Calu3 (cell line): ENCODE results near the gene SYT12. TPM values are rescaled to one million over a fixed set of nuclear protein-coding genes. Genes with fewer than 3 reads are reported as not detected.
A peak's percentile ranks its signal among the peaks of the same experiment; 100 is the strongest.

Source experiments
- BruUV-seq: library from RNA; stranded (reverse); fragments of 400-500 nt; replicated peaks from 2 replicates; lab custom pipeline; 2021; lab: Mats Ljungman, UMichigan
- CTCF ChIA-PET: fragments of 300-600 bp; sonication (Branson Sonifier 250); formaldehyde crosslinking; loops from one replicate; lab custom pipeline; 2022; ENCODE audit warnings: antibody characterized with exemption; lab: Charles Lee
- DNase-seq: peaks from one replicate; pipeline ENCODE4 v3.0.0; 2022
- H3K27ac Mint-ChIP-seq: one replicate; pipeline ENCODE4 v1.8.0; 2022; ENCODE audit warnings: mixed read lengths; ENCODE audit not compliant: unreplicated experiment
- H3K27me3 Mint-ChIP-seq: one replicate; pipeline ENCODE4 v1.8.0; 2022; ENCODE audit warnings: mixed read lengths; ENCODE audit not compliant: unreplicated experiment
- H3K36me3 Mint-ChIP-seq: one replicate; pipeline ENCODE4 v1.8.0; 2022; ENCODE audit warnings: mild to moderate bottlenecking, moderate library complexity, mixed read lengths; ENCODE audit not compliant: insufficient read depth, unreplicated experiment
- H3K4me1 Mint-ChIP-seq: one replicate; pipeline ENCODE4 v1.8.0; 2022; ENCODE audit warnings: mild to moderate bottlenecking, low read depth, mixed read lengths; ENCODE audit not compliant: unreplicated experiment
- H3K4me3 Mint-ChIP-seq: one replicate; pipeline ENCODE4 v1.8.0; 2022; ENCODE audit warnings: mild to moderate bottlenecking, low read depth, moderate library complexity, mixed read lengths; ENCODE audit not compliant: unreplicated experiment
- H3K9me3 Mint-ChIP-seq: one replicate; pipeline ENCODE4 v1.8.0; 2022; ENCODE audit warnings: low read depth, mixed read lengths; ENCODE audit not compliant: unreplicated experiment
- intact Hi-C: fragments of 100-400 bp; cut with micrococcal nuclease; formaldehyde crosslinking; loops from one replicate; pipeline ENCODE4 v1.10.0; 2022; ENCODE audit not compliant: unreplicated experiment
- total RNA-seq: library from RNA; stranded (reverse); gene quantifications from 2 replicates; pipeline ENCODE4 v1.2.3, GENCODE V29; 2022
- TF ChIP-seq, protein P1 (sequence below): fragments of 200-600 bp; IDR thresholded peaks from one replicate; pipeline ENCODE4 v1.8.0; 2022; ENCODE audit warnings: antibody characterized with exemption; ENCODE audit not compliant: unreplicated experiment

Gene SYT12
- total RNA-seq, 1 experiment from 2014 or later: 6.4 TPM

DNA sequence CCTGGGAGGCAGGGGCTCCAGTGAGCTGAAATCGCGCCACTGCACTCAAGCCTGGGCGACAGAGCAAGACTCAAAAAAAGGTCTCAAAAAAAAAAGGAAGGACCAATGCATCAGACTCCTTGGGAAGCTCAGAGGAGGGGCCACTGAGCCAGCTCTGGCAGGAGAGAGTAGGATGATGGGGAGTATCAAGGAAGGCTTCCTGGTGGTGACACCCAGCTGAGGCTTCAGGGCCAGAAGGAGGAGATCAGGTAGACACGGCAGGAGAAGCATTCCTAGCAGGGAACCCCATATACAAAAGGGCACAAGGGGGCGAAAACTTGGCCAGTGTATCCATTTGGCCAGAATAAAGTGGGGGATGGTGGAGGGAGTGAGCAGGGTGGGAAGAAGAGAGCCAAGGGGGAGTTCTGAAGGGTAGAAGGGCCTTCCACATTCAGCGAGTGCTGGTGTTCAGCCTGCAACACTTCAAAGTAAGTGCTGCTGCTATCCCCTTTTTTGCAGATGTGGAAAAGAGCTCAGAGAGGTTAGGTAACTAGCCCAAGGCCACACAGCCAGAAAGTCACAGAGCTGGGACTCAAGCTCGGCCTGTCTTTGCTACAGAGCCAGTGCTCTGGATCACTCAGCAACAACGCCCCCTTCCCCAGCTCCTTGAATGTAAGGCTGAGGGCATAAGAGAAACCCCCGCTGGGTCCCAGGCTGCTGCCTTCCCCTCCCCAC, 28.4 kb downstream of the SYT12 start:
- TF ChIP-seq, protein P1, sequence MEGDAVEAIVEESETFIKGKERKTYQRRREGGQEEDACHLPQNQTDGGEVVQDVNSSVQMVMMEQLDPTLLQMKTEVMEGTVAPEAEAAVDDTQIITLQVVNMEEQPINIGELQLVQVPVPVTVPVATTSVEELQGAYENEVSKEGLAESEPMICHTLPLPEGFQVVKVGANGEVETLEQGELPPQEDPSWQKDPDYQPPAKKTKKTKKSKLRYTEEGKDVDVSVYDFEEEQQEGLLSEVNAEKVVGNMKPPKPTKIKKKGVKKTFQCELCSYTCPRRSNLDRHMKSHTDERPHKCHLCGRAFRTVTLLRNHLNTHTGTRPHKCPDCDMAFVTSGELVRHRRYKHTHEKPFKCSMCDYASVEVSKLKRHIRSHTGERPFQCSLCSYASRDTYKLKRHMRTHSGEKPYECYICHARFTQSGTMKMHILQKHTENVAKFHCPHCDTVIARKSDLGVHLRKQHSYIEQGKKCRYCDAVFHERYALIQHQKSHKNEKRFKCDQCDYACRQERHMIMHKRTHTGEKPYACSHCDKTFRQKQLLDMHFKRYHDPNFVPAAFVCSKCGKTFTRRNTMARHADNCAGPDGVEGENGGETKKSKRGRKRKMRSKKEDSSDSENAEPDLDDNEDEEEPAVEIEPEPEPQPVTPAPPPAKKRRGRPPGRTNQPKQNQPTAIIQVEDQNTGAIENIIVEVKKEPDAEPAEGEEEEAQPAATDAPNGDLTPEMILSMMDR: no peak
- Mint-ChIP-seq H3K27ac (peak overlapping the region; percentile 26), H3K4me3 (no peak overlapping the region), H3K36me3 (peaks cover 31% of the 10 kb centered on the region), H3K4me1 (peaks cover 32% of the 10 kb centered on the region), H3K9me3 (no peaks in the 10 kb centered on the region), H3K27me3 (no peaks in the 10 kb centered on the region)
- no TSS peak for BruUV-seq
- no peak for DNase-seq
- CTCF ChIA-PET: interaction anchor here (1.2 kb wide), 1 partner anchor 26 kb away, joined by 3 read pairs; no protein-coding TSS in a partner anchor
- intact Hi-C loops: no loop called here

DNA sequence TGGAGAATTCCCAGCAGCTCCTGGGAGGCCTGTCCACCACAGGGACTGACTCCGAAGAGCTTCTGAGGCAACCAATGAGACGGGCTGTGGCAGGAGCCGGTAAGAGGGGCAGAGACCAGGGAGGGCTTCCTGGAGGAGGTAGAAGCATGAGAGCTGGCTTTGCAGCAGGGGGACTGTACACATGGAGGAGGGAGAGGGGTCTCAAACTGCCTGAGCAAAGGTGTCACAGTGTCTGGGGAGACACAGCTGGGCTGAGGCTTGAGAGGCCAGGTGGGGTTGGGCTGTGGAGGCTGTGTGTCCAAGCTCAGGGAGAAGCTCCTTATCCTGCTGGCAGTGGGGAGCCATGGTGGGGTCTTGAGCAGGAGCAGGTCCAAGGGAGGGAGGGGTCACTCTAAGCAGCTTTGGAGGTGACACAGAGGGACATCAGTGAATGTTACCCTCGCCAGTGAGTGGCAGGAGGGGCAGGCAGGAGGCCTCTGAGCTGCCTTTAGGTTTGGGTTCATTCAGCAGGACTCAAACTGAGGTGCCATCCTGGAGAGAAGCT, 29.1 kb downstream of the SYT12 start:
- Mint-ChIP-seq H3K27me3 (no peaks in the 10 kb centered on the region), H3K36me3 (peaks cover 38% of the 10 kb centered on the region), H3K27ac (no peak overlapping the region), H3K4me1 (peaks cover 35% of the 10 kb centered on the region), H3K9me3 (no peaks in the 10 kb centered on the region), H3K4me3 (no peak overlapping the region)
- intact Hi-C loops: no loop called here
- DNase-seq: no peak
- BruUV-seq: no TSS peak
- CTCF ChIA-PET: interaction anchor here (0.8 to 1.2 kb wide), 2 partner anchors 19 to 27 kb away, joined by 3 to 4 read pairs; no protein-coding TSS in a partner anchor
- TF ChIP-seq, protein P1: no peak

DNA sequence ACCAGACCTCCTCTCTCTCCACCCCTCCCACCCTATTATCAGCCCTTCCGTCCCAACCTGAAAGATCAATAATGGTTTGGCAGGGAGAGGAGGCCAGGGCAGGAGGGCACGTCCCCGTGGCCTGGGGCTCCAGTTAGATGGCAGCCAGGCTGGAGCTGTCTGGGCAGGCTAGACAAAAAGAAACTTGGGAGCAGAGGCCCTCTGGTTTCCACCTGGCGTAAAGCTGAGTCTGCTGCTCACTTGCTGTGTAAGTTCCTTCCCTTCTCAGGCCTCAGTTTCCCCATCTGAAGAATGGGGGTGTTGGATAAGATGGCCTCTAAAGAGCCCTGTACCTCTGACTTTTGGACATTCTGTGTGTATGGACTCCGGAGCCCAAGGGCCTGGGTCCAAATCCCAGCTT, 30.0 kb downstream of the SYT12 start:
- intact Hi-C loops: no loop called here

DNA sequence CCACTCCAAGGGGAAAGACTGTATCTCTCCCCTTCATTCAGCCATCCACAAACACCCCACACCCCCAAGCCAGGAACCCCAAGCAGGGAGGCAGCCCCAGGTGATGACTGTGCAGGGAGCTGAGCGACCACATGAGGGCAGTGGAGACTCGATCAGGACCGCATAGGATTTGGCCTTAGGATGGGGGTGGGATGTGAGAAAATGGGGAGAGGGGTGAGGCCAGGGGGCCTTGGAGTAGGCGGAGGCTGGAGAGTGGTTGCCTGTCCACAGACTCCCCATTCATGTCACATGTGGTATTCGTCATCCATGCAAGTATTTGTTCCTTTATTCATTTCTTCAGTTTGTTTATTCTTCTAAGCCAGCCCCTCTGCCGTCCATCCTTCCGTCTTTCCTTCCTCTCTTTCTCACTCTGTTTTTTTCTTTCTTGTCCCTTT, 31.0 kb downstream of the SYT12 start:
- peak; percentile 77 for DNase-seq
- Mint-ChIP-seq H3K27me3 (no peaks in the 10 kb centered on the region), H3K36me3 (peaks cover 45% of the 10 kb centered on the region), H3K27ac (peak overlapping the region; percentile 80), H3K4me1 (peaks cover 35% of the 10 kb centered on the region), H3K9me3 (no peaks in the 10 kb centered on the region), H3K4me3 (peak overlapping the region; percentile 0)
- TF ChIP-seq, protein P1: peak; percentile 79
- CTCF ChIA-PET: interaction anchor here (0.6 to 2.7 kb wide), 13 partner anchors 9 to 329 kb away, joined by 3 to 11 read pairs (median 5); partner anchors contain the start of genes KDM2A and SYT12
- intact Hi-C loops: no loop called here
- no TSS peak for BruUV-seq

More for the DNA sequence above, 30.0 kb downstream of the SYT12 start:
- Mint-ChIP-seq H3K4me1 (peaks cover 35% of the 10 kb centered on the region), H3K4me3 (no peak overlapping the region), H3K27me3 (no peaks in the 10 kb centered on the region), H3K9me3 (no peaks in the 10 kb centered on the region), H3K36me3 (peaks cover 44% of the 10 kb centered on the region), H3K27ac (peak overlapping the region; percentile 80)
- CTCF ChIA-PET: interaction anchor here (0.8 to 1.3 kb wide), 3 partner anchors 20 to 29 kb away, joined by 3 to 5 read pairs (median 4); no protein-coding TSS in a partner anchor
- BruUV-seq: no TSS peak
- DNase-seq: no peak
- TF ChIP-seq, protein P1: no peak
